ENCODE measurements around the gene RBM15B.

Gene RBM15B

DNA sequence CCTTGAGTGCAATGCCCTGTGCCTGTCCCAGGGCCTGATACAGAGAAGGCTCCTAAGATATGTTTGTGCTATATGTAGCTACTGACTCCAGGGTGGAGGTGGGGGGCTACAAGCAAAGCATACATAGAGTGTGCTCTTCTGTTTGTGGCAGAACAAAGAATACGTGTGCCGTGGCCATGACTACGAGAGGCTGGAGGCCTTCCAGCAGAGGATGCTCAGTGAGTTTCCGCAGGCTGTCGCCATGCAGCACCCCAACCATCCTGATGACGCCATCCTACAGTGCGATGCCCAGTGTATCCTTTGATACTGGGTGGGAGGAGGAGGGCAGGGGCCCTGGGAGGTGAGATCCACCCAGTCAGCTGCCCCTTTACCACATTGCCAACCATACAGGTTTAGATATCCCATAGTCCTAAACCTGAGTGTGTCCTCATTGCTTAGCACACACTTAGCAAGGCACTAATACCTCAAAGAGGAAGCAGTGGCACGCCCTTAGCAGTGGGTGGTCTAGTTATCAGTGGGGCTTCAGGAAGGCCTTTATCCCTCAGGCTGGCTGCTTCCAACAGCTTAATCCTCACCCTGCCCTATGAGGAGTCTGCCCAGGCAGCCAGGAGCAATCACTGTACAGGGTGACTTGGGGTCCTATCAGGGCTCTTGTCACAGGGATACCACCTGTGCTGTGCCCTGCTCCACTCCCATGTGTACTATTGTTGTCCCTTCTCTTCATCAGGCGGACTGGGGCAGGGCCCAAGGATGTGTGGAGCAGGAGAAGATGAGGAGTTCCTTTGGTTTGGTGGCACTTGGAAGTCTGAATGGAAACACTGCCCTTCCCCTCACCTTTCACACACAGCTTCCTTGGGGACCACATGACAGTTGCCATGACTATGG is 36.1 kb upstream of the RBM15B start:
- ChIA-PET CTCF (no interaction called here), POLR2A (ENCODE audit: low non-redundant PET) (no interaction called here)
- DNase-seq (ENCODE audit: low spot score), result no peak
- no peak overlapping the region for H3K27ac ChIP-seq
- TF ChIP-seq, protein P1, sequence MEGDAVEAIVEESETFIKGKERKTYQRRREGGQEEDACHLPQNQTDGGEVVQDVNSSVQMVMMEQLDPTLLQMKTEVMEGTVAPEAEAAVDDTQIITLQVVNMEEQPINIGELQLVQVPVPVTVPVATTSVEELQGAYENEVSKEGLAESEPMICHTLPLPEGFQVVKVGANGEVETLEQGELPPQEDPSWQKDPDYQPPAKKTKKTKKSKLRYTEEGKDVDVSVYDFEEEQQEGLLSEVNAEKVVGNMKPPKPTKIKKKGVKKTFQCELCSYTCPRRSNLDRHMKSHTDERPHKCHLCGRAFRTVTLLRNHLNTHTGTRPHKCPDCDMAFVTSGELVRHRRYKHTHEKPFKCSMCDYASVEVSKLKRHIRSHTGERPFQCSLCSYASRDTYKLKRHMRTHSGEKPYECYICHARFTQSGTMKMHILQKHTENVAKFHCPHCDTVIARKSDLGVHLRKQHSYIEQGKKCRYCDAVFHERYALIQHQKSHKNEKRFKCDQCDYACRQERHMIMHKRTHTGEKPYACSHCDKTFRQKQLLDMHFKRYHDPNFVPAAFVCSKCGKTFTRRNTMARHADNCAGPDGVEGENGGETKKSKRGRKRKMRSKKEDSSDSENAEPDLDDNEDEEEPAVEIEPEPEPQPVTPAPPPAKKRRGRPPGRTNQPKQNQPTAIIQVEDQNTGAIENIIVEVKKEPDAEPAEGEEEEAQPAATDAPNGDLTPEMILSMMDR (conservative IDR thresholded peaks at IDR 0.05; ENCODE audit: low read depth), result no peak

DNA sequence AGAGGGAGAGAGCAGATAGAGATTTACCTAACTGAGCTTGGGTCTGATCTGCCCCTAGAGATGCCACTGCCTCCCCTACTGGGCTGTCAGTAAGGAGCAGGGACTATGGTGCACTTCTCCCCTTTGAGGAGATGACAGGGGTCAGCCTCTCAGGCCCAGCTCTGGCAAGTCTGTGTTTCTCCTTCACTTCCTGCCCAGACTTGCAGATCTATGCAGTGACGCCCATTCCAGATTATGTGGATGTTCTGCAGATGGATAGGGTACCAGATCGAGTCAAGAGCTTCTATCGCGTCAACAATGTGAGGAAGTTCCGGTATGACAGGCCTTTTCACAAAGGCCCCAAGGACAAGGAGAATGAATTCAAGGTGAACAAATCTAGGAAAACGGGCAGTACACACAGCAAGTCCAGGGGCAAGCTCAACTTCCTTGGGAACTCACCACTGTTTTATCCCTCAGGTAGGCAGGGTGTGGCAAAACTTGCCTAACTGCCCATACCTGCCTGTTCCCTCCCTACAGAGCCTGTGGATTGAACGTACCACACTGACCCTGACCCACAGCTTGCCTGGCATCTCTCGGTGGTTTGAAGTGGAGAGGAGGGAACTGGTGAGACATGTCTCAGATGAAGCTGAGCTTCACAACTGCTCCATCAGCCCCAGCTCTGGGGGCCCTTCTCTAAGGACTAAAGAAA is 35.0 kb upstream of the RBM15B start:
- ChIA-PET POLR2A (ENCODE audit: low non-redundant PET) (no interaction called here), CTCF (no interaction called here)
- no peak overlapping the region for H3K27ac ChIP-seq
- TF ChIP-seq, protein P1 (conservative IDR thresholded peaks at IDR 0.05; ENCODE audit: low read depth), result no peak
- no peak for DNase-seq (ENCODE audit: low spot score)

DNA sequence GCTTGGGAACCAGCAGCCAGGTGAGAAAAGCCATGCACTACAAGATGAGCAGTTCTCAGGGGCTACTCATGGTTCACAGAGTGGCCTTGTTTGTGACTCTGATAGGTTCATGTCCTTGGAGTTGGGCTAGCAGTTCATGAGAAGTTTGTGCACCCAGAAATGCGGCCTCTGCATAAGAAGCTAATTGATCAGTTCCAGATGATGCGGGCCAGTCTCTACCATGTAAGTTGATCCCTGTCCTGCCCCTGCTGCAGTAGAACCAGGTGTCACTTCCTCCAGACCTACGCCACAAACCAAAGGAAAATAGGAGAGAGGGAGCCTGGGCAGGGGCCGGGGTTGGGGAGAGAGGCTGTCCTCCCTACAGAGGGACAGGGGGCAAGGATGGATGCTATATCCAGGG is 33.2 kb upstream of the RBM15B start:
- no peak for DNase-seq (ENCODE audit: low spot score)
- TF ChIP-seq, protein P1 (conservative IDR thresholded peaks at IDR 0.05; ENCODE audit: low read depth), result no peak
- no peak overlapping the region for H3K27ac ChIP-seq
- ChIA-PET POLR2A (ENCODE audit: low non-redundant PET) (no interaction called here), CTCF (interaction anchor here (0.6 kb wide), 1 partner anchor 9 kb away, joined by 3 read pairs; no protein-coding TSS in a partner anchor)

DNA sequence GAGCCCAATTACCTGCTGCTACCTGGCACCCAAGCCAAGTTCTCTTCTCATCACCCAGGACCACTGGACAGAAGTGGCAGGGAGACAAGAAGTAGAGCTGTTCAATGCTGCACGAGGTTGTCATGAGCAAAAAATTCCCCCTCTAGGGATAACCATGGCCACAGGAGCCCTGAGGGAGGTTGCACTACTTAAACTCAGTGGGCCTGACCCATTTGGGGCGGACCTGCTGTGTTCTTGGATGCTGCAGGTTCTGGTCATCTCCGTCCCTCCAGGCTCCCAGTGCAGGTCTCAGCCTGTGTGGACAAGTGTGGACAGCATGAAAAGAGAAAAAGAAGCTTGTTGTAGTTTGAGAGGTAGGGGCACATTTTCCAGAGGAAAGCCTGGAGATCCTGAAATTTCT is 32.1 kb upstream of the RBM15B start:
- CTCF ChIA-PET, result interaction anchor here (0.6 to 0.7 kb wide), 2 partner anchors 72 to 804 kb away, joined by 3 to 5 read pairs; no protein-coding TSS in a partner anchor
- no peak overlapping the region for H3K27ac ChIP-seq
- no peak for DNase-seq (ENCODE audit: low spot score)
- TF ChIP-seq, protein P1 (conservative IDR thresholded peaks at IDR 0.05; ENCODE audit: low read depth), result no peak
- POLR2A ChIA-PET (ENCODE audit: low non-redundant PET), result no interaction called here

DNA sequence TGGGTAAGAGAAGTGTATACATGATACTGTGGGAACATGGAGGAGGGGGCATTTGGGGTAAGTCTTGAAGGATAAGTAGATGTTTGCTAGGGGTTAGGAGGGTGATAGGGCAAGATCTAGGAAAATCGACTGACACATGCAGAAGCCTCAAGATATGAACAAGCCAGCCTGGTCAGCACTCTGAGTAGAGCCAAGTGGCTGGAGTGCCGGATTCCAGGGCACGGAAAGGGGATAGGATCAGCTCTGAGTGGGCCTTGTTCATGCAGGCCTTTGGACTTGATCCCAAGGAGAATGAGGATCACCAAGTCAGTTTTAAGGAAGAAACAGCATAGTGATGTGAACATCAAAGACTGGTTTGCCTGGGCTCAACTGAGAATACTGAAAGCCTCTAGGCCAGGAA is 30.3 kb upstream of the RBM15B start:
- no peak overlapping the region for H3K27ac ChIP-seq
- TF ChIP-seq, protein P1 (conservative IDR thresholded peaks at IDR 0.05; ENCODE audit: low read depth), result no peak
- DNase-seq (ENCODE audit: low spot score), result no peak
- POLR2A ChIA-PET (ENCODE audit: low non-redundant PET), result no interaction called here
- CTCF ChIA-PET, result interaction anchor here (0.6 kb wide), 1 partner anchor 356 kb away, joined by 3 read pairs; no protein-coding TSS in a partner anchor

DNA sequence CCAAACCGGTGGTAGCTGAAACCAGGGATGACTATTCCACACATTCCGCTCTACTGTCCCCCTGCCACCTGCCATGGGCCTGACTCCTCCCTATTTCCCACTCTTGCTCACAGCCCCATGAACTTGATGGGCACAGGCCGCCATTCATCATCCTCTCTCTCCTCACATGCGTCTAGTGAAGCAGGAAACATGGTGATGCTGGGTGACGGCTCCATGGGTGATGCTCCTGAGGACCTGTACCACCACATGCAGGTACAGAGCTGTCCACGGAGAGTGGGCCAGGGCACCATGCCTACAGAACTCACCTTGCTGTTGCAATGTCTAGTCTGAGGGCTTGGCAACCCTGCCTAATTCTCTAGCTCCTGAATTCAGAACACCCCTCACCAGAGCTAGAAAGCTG is 29.3 kb upstream of the RBM15B start:
- DNase-seq (ENCODE audit: low spot score), result no peak
- TF ChIP-seq, protein P1 (conservative IDR thresholded peaks at IDR 0.05; ENCODE audit: low read depth), result no peak
- H3K27ac ChIP-seq, result no peak overlapping the region
- CTCF ChIA-PET, result no interaction called here
- POLR2A ChIA-PET (ENCODE audit: low non-redundant PET), result no interaction called here

Data from RWPE1 (cell line).